H1 (cell line): ENCODE measurements around the gene OPCML. TPM values are rescaled to one million over a fixed set of nuclear protein-coding genes. Genes with fewer than 3 reads are reported as not detected.

Experiments
- CHD1 ChIP-seq: IDR thresholded peaks from 2 replicates; pipeline ENCODE4 v1.6.1; 2012; ENCODE audit warnings: low read depth, low read length, improper control_type of control experiment
- GTF2F1 ChIP-seq: IDR thresholded peaks from 2 replicates; pipeline ENCODE4 v1.6.1; 2012; ENCODE audit warnings: low read depth, low read length, improper control_type of control experiment, borderline replicate concordance
- RXRA ChIP-seq: IDR thresholded peaks from 2 replicates; pipeline ENCODE4 v1.6.1; 2011; ENCODE audit warnings: low read depth, mild to moderate bottlenecking, low read length, moderate library complexity; ENCODE audit not compliant: insufficient read depth
- TBP ChIP-seq: IDR thresholded peaks from 2 replicates; pipeline ENCODE4 v1.6.1; 2011; ENCODE audit warnings: low read depth, low read length, improper control_type of control experiment
- polyA plus RNA-seq, 7 experiments: library from polyadenylated mRNA; depleted of rRNA in 3 of 7; stranded (reverse) in 5 of 7; unstranded in 2 of 7; fragments of >200 nt in 5 of 7; fragments of 200-250 nt in 2 of 7; gene quantifications; 1 replicate in 5 of 7; 2 replicates in 1 of 7; 4 replicates in 1 of 7; pipeline versions ENCODE4 v1.2.1 to v1.2.3, GENCODE V29; 2011 to 2013; ENCODE audit warnings: missing spikeins in 2 of 7, mixed read lengths in 2 of 7
- total RNA-seq: library from RNA; stranded (reverse); fragmentation: NEBNext Ultra II Directional; extraction: Animal tissue kit (Norgen Biotek cat#: 25700); gene quantifications from 2 replicates; pipeline ENCODE4 v1.2.1, GENCODE V29; 2021

OPCML gene
- total and polyA plus RNA-seq, 2 of the 8 experiments (the other 6 are each of a cell fraction or from before 2014, with no cell fraction given): 2.3 to 3.1 TPM

- TF ChIP-seq CHD1: no peak
- no peak for TF ChIP-seq TBP
- no peak for TF ChIP-seq RXRA
- TF ChIP-seq GTF2F1: no peak
Observed at GRCh38 chr11:132649277-132649676, 883.0 kb downstream of the OPCML start (continued).
